OCI-M2 (cell line): ENCODE data around the gene PLXNA2.

Experiments
- DNase-seq: peaks from one replicate; lab custom pipeline; 2025; ENCODE audit not compliant: unreplicated experiment; lab: John Stamatoyannopoulos, UW

Gene PLXNA2

DNA sequence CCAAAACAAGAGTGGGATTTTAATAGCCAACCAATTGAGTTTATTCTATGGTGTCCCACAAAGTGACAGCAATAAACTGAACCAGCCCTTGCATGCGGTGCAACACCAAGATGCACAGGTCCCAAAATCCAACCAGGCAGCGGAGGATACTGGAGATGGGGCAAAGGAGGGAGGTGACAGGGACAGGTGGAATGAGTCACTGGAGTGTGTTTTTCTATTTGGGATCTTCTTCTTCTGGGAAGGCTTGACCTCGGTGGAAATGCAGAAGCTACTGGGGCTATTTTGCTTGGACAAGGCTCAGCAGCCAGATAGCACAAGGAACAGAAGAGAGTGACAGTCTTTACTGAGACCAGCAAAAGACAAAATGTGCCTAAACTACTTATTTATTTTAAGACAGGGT, 97.5 kb downstream of the PLXNA2 start:
- DNase-seq = no peak

DNA sequence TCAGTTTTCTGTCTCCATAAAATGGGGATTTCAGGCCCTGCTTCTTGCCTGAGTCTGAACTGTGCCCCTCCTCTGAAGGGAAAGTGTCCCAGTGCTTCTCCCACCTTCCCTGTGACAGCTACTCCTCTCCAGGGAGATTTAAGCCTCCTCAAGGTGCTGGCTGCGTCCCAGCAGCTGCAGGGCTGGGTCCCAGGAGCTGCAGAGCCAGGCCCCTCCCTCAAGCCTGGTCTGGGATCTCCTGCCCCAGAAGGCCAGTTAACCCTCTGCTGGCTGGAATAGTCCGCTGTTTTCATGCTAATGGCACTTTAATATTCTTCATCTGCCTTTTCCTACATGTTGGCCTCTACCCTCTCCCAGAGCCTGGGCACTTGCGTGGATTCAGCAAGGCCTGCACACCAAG, 99.0 kb downstream of the PLXNA2 start:
- DNase-seq = no peak

DNA sequence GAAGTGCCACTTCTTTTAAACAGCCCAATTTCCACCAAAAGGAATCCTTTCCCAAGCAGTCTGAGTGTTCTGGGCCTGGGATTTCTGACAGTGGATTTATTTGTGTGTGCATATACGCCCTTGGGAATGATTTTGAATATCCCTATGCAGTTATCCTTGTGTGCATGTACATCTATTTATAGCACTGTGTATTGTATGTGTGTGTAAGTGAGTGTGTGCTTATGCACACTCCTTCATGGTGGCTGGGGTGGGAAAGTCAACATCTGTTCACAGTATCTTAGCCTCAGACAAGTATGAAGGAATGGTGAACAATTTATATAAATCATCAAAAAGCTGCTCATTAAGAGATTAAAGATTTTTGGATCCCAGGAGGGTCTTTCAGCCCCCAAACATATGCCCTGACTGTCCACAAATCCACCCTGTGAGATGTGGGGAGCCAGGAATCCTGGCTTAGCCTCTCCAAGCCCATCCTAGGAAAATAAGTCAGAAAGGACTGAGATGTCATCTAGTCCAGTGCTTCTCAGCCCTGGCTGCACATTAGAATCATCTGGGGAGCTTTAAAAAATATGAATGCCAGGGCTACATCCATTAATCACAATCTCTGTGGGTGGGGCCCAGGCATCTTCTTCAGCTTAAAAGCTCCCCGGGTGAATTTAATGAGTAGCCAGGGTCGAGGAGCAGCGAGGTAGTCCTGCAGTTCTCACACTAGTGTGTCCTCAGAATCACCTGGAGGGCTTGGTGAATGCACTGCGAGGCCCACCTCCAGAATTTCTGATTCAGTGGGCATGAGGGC, 101.4 kb downstream of the PLXNA2 start:
- DNase-seq = no peak

DNA sequence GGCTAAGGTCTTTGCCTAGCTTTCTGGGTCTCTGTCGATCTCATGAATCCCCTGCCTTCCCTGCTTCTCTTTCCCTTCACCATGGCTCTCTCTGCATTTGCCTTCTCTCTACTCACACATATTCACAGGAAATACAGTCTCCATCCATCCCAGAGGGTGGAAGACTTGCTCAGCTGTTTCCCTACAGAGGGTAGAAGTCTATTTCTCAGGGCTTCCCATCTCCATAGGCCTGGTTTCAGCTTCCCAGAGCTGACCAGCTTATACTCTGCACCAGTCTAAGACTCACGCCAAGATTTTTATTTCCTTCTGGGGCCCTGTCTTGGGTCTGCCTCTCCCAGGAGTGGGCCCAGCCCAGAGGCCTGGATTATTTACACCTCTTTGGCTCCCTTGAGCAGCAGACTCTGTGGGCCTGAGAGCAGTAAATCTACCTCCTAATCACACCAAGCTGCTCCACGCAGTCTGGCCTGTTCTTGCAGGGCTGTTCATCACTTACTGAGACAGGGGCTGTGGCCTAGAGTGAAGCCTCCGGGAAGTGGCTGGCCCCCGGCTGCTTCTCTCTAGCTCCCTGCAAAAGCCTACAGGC, 102.5 kb downstream of the PLXNA2 start:
- no peak for DNase-seq

DNA sequence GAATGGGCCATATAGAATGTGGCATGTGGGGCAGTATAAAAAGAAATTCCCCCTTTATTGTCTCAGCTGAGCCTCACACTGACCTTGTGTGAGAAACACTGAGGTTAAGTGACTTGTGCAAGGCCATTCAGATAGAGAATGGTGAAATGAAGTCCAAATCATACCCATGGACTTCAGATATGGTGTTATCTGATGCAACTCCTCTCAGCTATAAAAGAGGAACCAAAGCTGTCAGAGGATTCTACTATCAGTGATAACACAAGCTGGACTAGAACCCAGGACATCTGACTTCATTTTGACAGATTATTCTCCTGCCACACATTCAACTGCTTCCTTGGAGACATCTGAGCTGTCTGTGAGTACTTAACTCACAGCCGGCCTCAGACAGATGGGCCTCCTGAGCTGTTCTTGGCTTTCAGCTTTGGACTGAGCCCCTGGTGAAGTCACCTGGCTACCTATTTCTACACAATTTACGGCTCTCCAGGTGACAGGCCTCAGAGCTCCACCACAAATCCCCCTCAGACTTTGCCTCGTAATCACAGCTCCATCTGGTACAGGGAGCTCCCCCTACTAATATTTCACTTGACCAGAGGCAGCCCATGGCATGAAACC, 104.6 kb downstream of the PLXNA2 start:
- DNase-seq = no peak

DNA sequence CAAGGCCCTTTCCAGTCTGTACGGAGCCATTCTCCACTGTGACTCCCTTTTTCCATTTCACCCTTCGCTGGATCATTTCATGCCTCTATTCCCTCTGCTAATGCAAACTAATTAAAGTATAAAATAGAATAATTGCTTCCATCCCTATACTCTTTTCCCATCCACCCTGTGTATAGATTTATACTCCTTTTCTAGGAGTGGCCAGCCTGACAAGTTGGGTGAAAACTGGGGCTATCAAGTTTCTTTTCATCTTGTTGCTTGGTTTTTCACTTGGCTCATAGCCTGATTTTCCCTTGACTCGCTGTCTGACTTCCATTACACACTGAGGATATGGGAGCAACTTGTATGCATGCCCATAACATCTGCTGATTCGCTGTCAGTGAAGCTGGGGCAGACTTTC, 107.0 kb downstream of the PLXNA2 start:
- DNase-seq = no peak

DNA sequence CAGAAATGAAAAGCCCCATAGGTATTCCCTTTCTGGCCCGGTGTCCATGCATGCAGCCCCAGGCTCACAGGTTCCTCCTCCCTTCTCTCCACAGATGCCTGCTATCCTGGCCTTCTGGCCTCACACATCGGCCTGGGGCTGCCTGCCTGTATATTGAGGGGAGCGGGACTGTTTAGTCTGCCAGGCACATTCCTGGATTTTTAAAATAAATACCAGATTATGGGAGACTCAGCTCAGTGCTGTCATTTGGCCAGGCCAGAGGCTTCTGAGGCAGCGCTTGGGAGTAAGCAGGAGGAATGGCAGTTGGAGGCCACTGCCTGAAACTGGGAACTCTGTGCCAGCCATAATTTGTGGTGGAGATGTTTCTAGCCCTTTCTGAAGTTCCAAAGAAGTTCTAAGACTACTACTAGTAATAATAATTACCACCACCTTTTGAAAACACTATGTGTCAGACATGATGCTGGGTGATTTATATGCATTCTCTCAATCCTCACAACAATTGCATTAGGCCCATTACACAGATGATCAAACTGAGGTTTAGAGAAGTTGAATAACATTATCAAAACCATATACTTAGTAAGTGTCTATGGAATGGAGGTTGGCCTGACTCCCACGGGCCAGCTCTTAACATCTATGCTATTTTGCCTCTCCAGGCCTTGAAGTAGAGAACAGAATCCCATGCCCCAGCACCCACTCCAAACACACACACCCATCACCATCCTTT, 107.6 kb downstream of the PLXNA2 start:
- no peak for DNase-seq

DNA sequence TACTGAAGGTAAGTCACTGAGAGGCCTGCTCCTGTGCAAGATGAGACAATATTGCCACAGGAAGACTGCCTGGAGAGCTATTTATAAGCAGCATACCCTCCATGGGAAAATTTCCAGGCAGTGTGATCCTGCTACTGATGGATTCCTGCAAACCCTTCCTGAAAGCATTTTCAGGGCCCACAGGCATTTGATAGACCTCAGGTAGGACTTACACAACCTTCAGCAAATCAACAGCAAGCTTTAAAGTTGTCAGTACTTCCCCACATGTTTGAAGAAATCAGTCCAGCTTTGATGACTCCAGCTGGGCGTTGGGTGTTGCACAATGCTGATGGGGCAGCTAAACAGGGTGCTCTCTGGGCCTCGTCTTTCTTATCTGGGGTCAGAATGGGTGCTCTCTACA, 108.8 kb downstream of the PLXNA2 start:
- no peak for DNase-seq

DNA sequence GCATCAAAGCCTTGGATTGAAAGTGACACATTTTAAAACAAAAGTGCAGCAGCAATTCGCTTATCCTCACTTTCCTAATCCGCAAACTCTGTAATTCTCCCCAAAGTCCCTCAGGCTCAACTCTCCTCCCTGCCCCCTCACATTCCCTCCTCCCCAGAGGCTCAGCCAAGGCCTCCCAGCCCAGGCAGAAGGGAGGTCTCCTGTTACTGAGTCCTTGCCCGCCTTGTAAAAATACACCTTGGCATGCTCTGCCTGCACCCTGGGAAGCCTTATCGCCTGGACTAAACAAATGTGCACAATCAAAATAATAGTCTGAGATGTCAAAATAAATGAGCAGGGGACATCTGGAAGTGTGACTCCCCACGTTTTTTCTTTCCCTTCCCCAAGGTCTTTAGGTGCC, 109.7 kb downstream of the PLXNA2 start:
- DNase-seq = no peak

DNA sequence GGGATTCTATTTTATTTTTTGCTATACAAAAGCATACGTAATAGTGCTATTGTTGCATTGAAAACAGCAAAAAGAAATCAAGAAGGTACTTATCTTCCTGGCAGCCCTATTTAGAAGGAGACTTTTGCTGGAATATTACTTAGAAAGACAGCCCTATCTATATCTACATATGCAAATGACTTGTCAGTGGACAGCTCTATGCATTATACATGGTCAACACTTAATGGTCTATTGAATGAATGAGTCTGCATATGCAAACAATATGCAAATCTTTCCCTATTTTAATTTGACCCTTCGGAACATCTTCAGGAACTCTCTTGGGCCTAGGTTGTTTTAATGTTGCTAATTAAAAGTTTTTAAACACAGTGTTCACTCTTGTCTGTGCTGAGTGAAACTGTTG, 110.8 kb downstream of the PLXNA2 start:
- no peak for DNase-seq

DNA sequence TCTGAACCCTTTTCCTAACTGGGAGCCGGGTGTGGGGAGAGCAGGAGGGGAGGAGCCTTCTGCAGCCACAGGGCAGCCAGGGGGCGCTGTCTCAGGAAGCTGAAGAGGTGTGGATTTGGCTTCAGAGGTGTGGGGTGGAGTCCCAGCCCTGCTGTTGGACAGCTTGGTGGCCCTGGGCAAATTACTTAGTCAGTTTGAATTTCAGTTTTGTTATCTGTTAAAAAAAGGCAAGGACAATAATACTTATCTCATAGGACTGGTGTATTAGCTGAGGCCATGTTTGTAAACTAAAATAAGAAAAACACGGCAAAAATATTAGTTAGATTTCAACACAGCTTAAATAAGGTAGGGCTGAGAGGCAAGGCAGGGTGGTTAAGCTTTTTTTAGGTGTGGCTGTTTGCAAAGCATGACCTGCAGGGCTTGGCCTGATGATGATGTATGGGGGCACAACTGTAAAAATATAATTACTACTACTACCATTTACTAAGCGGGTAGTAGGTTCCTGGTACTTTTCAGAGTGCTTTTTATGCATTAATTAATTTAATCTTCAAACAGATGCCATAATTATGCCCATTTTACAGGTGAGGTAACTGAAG, 111.8 kb downstream of the PLXNA2 start:
- no peak for DNase-seq

DNA sequence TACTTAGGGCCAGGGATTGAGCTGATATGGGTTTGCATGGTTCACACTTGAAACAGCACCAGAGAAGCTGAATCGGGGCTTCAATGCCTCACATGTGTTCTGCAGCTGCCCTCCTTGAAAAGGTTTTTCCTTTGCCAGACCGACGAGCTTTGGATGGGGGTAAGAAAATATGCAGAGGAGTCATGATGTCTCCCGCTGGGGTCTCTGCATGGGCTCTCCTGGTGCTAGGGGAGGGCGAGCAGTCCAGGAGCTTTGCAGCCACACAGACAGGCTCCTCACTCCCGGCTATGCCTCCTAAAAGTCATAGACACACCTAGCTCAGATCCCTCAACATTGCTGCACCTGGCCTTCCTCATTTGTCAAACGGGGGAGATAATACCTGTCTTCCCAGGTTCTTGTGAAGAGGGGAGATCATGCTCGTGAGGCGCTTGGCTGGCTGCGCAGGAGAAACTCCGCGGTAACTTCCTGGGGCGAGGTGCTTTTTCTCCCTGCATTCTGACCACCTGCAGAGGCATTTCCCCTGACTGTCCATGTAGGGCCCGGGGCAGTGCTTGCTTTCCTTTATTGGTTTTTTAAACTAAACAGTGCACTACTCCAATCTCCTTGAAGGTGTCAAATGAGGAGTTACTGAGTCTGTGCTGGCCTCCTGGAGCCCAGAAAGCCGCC, 112.4 kb downstream of the PLXNA2 start:
- no peak for DNase-seq

DNA sequence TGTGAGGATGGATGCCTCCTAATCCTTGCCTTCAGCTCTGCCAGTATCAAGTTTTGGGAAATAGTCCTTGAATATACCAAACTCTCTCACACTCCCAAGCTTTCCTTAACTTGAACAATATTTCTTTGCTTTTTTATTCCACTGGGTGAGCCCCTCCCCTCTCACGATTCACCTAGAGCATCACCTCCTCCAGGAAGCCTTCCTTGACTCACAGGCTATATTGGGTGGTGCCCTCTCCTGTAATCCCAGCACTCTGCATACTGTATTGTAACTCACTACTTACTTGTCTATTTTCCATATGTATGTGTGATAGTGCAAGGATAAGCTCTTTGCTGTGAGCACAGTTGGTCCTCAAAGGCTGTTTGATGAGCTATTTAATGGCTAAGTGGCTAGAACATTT, 114.7 kb downstream of the PLXNA2 start:
- DNase-seq = no peak

DNA sequence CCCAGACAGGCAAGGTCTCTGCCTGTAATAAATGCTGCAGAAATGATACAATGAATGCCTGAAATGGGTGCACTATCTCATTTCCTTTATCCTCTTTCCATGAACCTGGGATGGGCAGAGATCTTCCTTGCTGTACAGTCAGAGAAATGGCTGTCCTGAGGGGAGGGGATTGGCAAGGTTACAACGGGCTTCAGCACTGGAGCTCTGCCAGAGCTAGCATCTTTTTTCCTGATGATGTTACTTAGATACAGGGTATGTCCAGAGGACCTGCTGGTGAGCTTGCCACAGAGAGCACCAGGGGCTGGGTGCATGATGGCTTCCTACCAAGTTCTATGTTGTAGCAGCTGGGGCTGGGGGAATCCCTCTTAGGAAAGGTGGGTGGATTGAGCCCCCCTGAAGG, 115.1 kb downstream of the PLXNA2 start:
- DNase-seq = no peak

DNA sequence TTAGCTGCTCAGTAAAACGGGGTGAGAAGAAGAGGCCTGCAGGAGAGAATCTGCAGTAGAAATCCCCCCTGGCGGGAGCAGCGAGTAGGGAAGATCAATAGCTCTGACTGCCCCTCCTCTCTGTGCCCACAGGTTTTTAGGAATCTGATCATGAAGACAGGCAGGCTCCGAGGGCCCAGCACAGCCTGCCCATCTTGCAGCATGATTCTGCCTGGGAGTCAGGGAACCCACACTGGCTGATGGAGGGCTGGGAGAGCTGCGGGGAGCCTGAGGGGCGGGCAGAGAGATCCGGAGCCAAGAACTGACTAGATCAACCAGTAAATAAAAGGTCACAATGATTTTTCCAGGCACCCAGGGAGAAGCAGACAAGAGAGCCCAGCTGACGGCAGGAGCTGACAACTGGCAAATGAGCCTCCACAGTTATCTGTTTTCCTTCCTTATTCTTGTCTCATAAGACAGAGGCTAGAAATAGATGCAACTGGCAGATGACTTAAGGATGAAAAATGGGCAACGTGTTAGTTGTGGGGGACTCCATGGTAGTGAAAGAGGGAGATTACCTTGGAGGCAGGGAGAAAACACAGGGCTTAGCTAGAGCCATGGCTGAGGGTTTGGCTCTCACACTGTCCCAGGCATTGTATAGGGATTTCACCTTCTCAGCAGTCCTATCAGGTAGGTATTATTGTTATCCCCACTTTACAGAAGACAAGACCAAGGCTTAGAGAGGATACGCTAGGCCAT, 116.2 kb downstream of the PLXNA2 start:
- DNase-seq = no peak

DNA sequence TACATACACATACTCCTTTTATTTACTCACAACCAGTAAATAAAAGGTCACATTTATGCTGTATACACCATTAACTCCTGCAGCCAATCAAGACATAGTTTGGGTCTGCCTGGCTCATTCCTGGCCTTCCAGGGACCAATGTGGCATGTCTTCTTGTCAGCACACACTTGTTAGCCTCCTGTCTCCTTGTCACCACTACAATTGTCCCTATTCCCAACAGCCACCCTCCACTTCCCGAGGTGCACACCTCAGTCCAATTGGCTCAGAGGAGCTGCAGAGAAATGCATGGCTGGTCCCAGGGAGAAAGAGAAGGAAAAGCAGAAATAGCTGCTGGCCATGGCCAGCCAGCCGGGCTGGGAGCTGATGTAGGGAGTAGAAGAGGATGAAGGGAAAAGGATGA, 116.9 kb downstream of the PLXNA2 start:
- DNase-seq = no peak

DNA sequence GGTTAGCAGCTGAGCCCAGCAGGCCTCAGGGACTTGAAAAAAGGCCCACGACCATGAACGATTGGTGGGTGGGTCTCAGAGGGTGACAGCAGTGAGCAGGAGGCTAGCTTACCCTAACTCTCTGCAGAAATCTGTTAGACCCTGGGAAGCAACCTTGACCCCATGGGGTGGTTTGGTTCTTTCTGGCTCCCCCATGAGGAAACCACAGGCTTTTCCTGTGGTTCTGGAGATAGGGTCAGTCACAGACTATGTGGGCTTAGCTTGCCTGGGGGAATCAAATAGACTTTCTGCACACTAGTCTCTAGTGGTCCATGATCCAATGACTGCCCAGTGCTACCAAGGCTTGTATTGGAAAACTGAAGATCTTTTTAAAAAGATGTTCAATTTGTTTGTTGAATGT, 118.1 kb downstream of the PLXNA2 start:
- DNase-seq = no peak

DNA sequence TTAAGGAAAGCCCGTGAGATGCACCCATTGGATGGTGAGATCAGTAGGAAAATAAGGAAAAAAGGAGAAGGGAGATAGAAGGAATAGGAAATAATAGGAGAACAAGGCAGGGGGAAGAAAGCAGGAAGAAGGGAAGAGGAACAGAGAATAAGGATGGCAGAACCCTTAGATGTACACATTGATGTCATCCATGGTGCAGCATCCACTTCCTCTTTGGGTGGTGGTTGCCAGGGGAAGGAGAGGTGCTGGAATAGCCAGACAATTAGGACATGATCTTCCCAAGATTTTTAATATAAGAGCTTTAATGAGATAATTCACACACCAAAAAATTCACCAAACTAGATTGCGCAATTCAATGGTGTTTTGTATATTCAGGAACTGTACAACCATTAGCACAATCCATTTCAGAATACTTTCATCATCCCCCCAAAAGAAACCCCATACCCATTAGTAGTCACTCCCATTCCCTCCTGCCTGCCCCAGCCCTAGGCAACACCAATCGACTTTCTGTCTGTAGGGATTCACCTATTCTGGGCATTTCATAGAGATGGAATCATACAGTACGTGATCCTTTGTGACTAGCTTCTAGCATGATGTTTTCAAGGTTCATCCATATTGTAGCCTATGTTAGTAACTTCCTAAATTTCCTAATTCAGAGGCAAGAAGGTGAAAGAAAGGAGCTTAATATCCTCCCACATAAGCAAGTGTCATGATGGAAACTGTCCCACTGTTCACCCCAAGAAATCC, 121.4 kb downstream of the PLXNA2 start:
- no peak for DNase-seq

DNA sequence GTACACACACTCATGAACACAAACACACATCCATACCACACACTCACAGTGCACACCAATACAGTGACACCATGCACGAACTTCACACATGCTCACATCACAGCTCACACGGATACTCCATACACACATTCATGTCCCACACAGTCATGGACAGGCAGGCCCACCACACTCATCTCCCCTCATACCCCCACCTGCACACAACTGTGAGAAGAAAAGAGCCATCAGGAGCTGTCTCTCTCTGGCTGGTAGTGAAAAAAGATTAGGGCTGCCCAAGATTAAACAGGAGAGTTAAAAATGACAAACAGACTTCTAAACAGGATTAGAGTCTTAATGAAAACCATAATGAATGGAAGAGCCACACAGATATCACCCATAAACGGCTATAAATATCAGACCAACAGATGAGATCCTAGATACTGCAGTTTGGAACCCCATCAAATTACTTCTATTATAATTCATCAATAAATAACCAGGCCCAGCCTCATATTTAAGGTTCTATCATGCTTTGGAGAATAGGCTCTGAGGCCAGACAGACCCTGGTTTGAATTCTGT, 122.3 kb downstream of the PLXNA2 start:
- DNase-seq = no peak
